BJ (cell line): ENCODE measurements around the gene NFAT5. TPM values are rescaled to one million over a fixed set of nuclear protein-coding genes. Genes with fewer than 3 reads are reported as not detected.
A peak's percentile ranks its signal among the peaks of the same experiment; 100 is the strongest.

ENCODE experiments used
- CTCF ChIA-PET: fragments of 350-600 bp; formaldehyde crosslinking; extraction: SDS; loops from one replicate; lab custom pipeline; 2021; ENCODE audit warnings: antibody characterized with exemption, inconsistent platforms; lab: Yijun Ruan, JAX
- POLR2A ChIA-PET: fragments of 300-600 bp; sonication (Branson Sonifier 250); formaldehyde crosslinking; extraction: SDS; loops from one replicate; lab custom pipeline; 2021; ENCODE audit warnings: antibody characterized with exemption; lab: Charles Lee
- DNase-seq: peaks from one replicate; pipeline ENCODE4 v3.0.0-alpha.2; 2011; ENCODE audit warnings: low read depth
- H3K27me3 ChIP-seq: 2 replicates; pipeline ENCODE4 v1.6.0; 2011; ENCODE audit warnings: low read length; ENCODE audit not compliant: control insufficient read depth, insufficient read depth
- H3K36me3 ChIP-seq: 2 replicates; pipeline ENCODE4 v1.5.1; 2011; ENCODE audit warnings: low read length; ENCODE audit not compliant: control insufficient read depth, insufficient read depth
- H3K4me3 ChIP-seq: 2 replicates; pipeline ENCODE4 v1.5.1; 2011; ENCODE audit warnings: low read depth, mild to moderate bottlenecking, control low read depth, low read length
- CTCF ChIP-seq: IDR thresholded peaks from 2 replicates; pipeline ENCODE4 v1.5.1; 2011; ENCODE audit warnings: low read depth, mild to moderate bottlenecking, control low read depth, inconsistent platforms, low read length, moderate library complexity; ENCODE audit not compliant: insufficient read depth
- polyA plus RNA-seq: library from polyadenylated mRNA; depleted of rRNA; stranded (reverse); fragments of >200 nt; gene quantifications from 2 replicates; pipeline ENCODE4 v1.2.3, GENCODE V29; 2011

The NFAT5 gene
- polyA plus RNA-seq, 1 experiment, result 29.6 TPM

GRCh38 chr16:69699915-69700314, 134.1 kb downstream of the NFAT5 start:
- no peak overlapping the region for H3K4me3 ChIP-seq
- H3K27me3 ChIP-seq, result no peaks in the 10 kb centered on the region
- ChIA-PET CTCF (interaction anchor here (1.0 to 1.6 kb wide), 2 partner anchors 9 to 315 kb away, joined by 4 to 7 read pairs; no protein-coding TSS in a partner anchor), POLR2A (no interaction called here)
- H3K36me3 ChIP-seq, result peaks cover 7% of the 10 kb centered on the region
- DNase-seq, result no peak
- no peak for TF ChIP-seq CTCF

DNA sequence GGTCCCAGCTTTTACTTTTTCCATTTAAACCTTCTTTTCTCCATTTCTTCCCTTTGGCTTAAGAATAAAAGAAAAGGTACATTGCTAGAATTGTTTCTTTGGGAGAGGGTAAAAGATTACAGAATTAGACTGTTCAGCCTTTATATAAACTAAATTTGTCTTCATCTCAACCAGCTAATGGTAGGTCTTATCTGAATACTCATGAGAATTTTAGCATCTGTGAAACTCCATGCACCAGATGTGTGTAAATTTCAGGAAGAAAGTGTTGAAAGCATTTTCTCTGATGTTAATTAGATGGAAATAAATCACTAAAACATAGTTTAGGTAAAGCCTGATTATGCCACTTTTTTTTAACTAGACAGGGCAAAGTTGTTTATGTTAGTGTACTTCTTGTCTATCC, 135.7 kb downstream of the NFAT5 start:
- TF ChIP-seq CTCF, result no peak
- Histone ChIP-seq H3K36me3 (peaks cover 3% of the 10 kb centered on the region; the same call in 1 of the 2 replicates), H3K4me3 (no peak overlapping the region), H3K27me3 (no peaks in the 10 kb centered on the region)
- ChIA-PET CTCF (interaction anchor here (1.0 kb wide), 1 partner anchor 309 kb away, joined by 3 read pairs; no protein-coding TSS in a partner anchor), POLR2A (no interaction called here)
- DNase-seq, result no peak

- DNase-seq, result no peak
- H3K4me3 ChIP-seq, result no peak overlapping the region
- ChIA-PET POLR2A (no interaction called here), CTCF (interaction anchor here (1.0 kb wide), 1 partner anchor 310 kb away, joined by 3 read pairs; no protein-coding TSS in a partner anchor)
- TF ChIP-seq CTCF, result no peak
- no peaks in the 10 kb centered on the region for H3K27me3 ChIP-seq
- peaks cover 3% of the 10 kb centered on the region; the same call in 1 of the 2 replicates for H3K36me3 ChIP-seq
These were observed 136.1 kb downstream of the NFAT5 start for GRCh38 chr16:69701866-69702265.

- no peak for TF ChIP-seq CTCF
- ChIA-PET CTCF (interaction anchor here (1.0 to 2.0 kb wide), 4 partner anchors 51 to 308 kb away, joined by 3 to 8 read pairs (median 6); partner anchors contain the start of gene NOB1), POLR2A (no interaction called here)
- Histone ChIP-seq H3K4me3 (no peak overlapping the region), H3K36me3 (peaks cover 5% of the 10 kb centered on the region), H3K27me3 (no peaks in the 10 kb centered on the region)
- DNase-seq, result peak; percentile 22
These were observed 137.9 kb downstream of the NFAT5 start for GRCh38 chr16:69703638-69704037.

DNA sequence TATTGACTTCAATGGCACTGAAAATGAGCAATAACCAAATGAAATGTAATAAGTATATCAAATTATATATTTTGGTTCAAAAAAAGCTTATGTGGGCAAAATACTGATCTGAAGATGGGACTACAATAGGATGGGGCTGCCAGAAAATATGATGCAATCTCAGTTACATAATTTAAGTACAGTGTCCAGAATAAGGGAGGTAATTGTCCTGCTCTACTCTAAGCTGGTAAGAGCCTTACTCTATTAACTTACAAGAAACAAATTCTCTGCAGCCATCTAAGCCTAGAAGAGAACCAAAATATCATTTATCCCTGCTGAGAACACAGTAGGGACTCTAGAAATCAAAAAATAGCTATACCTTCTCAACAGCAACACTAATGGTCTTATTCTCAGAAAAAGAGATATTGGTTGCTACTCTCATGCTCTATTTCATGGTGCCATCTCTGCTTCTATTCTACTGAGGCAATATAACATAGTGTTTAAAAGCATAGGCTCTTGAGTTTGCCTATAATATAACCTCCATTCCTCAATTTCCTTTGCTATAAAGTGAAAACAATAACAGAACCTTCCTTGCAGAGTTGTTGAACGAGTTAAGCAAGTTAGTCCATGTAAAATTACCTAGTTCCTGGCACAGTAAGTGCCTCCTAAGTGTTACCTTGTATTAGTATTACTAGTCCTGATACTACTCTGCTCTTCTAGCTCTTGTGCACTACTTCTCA, 140.6 kb downstream of the NFAT5 start:
- Histone ChIP-seq H3K27me3 (no peaks in the 10 kb centered on the region), H3K4me3 (no peak overlapping the region), H3K36me3 (peaks cover 12% of the 10 kb centered on the region)
- POLR2A ChIA-PET, result no interaction called here
- DNase-seq, result peak; percentile 19
- CTCF ChIA-PET, result interaction anchor here (1.0 to 1.8 kb wide), 3 partner anchors 20 to 311 kb away, joined by 3 to 6 read pairs (median 6); partner anchors contain the start of genes NOB1 and NQO1
- no peak for TF ChIP-seq CTCF
